Measurements from ENCODE around the gene PHACTR3. TPM values are rescaled to one million over a fixed set of nuclear protein-coding genes. Genes with fewer than 3 reads are reported as not detected.

The PHACTR3 gene
- total and polyA plus RNA-seq, 5 donors, result 2.8 to 14.5 (median 4.7) TPM

DNA sequence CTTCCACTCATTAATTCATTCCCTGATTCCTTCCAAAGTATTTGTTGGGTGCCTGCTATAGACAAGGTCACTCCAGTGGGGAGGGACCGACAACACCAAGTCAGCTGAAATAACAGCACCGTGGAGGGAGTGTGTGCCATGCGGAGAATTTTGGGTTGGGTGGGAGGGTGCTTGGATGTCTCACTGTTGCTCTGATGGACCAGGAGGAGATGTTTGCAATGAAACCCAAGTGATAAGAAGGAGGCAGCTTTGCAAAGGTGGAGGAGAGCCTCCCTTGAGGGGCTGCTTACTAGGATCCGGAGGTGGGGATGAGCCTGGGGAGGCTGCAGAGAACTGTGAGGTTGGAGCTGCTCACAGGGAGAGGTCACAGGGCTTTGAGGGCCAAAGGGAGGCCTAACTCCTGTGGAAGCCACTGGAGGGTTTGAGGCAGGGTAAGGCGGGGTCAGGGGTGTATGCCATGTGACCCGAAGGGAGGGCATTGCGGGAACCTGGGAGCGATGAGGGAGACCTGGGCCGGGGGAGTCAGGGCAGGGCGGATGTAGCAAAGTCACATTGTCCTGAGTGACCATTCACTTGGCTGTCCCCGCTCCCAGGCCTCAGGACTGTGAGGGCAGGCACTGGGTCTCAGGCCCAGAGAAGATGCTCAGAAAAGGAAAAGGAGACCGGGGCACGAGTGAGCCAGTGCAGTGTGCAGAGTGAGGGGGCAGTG, 124.5 kb downstream of the PHACTR3 start:
- ATAC-seq (no peak), DNase-seq (no peak)
- H3K4me1 ChIP-seq (ENCODE audit: control insufficient read depth, insufficient read depth, low read length), result no peaks in the 10 kb centered on the region
- H3K27me3 ChIP-seq (ENCODE audit: control insufficient read depth, insufficient read depth), result no peaks in the 10 kb centered on the region
- WGBS, result 93% methylated on average over 13 of the region's 13 CpGs
- intact Hi-C loops (cut with DNase I), result no loop called here
- H3K27ac ChIP-seq (ENCODE audit: low read length), result no peak overlapping the region
- H3K9me3 ChIP-seq (ENCODE audit: control insufficient read depth, low read length), result no peaks in the 10 kb centered on the region
- H3K4me3 ChIP-seq (ENCODE audit: low read length), result no peak overlapping the region

DNA sequence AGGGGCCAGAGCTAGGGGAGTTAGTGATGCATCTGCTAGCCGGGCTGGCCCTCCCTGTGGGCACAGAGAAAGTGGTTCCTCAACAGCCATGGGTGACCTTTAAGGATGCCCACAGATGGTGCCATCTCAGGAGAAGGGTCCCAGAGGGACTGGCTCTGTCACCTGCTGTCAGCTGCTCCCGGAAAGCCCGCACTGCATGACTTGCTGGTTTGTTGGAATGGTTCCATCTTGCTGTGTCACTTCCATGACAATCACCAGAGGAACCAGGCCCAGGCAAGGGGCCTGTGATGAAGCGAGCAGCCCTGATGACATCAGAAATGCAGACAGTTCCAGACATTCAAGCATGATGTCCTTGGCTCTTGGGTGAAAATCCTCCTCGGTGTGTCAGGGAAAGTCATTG, 125.2 kb downstream of the PHACTR3 start:
- Histone ChIP-seq H3K27ac (ENCODE audit: low read length) (no peak overlapping the region), H3K27me3 (ENCODE audit: control insufficient read depth, insufficient read depth) (no peaks in the 10 kb centered on the region), H3K9me3 (ENCODE audit: control insufficient read depth, low read length) (no peaks in the 10 kb centered on the region), H3K4me3 (ENCODE audit: low read length) (no peak overlapping the region), H3K4me1 (ENCODE audit: control insufficient read depth, insufficient read depth, low read length) (no peaks in the 10 kb centered on the region)
- WGBS, result 78% methylated on average over 5 of the region's 5 CpGs
- ATAC-seq (no peak), DNase-seq (no peak)
- intact Hi-C loops (cut with DNase I), result no loop called here

DNA sequence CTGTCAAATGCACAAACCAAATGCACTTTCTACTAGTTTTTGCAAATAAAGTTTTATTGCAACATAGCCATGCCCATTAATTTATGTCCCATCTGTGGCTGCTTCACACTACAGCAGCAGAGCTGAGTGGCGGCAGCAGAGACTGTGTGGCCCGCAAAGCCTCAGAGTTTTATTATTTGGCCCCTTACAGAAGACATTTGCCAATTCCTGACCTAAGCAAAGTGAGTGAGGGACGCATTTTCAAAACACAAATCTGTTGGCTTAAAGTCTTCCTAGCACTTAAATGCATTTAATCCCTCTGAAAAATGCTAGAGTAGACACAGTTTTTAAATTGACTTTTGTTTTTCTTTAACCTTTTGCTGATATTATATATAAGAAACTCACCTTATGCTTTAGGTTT, 126.4 kb downstream of the PHACTR3 start:
- Histone ChIP-seq H3K4me1 (ENCODE audit: control insufficient read depth, insufficient read depth, low read length) (no peaks in the 10 kb centered on the region), H3K27ac (ENCODE audit: low read length) (no peak overlapping the region), H3K27me3 (ENCODE audit: control insufficient read depth, insufficient read depth) (no peaks in the 10 kb centered on the region), H3K4me3 (ENCODE audit: low read length) (no peak overlapping the region), H3K9me3 (ENCODE audit: control insufficient read depth, low read length) (no peaks in the 10 kb centered on the region)
- WGBS, result 85% methylated on average over 3 of the region's 3 CpGs
- DNase-seq, result no peak
- intact Hi-C loops (cut with DNase I), result no loop called here
- no peak for ATAC-seq

DNA sequence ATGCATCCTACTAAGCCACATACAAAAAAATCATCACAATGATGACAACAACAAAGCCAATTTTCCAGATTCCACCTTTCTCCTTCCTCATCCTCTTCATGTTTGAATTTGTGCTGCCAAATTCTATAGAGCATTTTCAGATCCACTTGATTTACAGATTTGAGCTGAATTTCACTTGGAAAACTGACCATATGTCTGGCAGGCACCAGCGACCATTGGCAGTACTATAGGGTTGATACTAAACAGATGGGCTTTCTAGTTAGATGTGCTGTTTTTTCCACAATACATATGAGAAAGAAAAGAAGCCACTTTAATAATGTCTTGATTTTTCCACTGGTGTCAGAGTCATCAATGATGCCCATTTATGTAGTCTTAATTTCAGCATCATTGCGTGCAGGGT, 127.0 kb downstream of the PHACTR3 start:
- intact Hi-C loops (cut with DNase I), result no loop called here
- H3K27me3 ChIP-seq (ENCODE audit: control insufficient read depth, insufficient read depth), result no peaks in the 10 kb centered on the region

DNA sequence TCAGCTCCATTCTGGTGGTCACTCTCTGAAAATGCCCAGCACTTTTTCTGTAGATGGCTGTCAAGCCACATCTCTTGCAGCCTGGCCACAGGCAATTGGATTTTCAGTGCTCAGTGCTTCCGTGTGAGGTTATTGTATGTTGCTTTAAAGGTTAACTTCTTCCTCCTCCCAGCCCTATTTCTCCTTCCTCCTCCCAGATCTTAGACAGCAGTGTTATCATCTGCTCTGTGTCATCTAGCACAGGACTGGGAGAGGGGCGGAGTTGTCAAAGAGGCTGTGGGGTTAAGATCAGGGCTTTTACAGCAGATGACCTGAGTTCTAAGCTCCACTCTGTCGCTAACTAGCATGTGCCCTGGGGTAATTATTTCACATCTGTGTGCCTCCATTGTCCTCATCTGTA, 129.0 kb downstream of the PHACTR3 start:
- H3K27me3 ChIP-seq (ENCODE audit: control insufficient read depth, insufficient read depth), result no peaks in the 10 kb centered on the region
- intact Hi-C loops (cut with DNase I), result no loop called here
- 52% methylated on average over 3 of the region's 3 CpGs for WGBS
- ATAC-seq (no peak), DNase-seq (no peak)
- no peak overlapping the region for H3K4me3 ChIP-seq (ENCODE audit: low read length)
- no peak overlapping the region for H3K27ac ChIP-seq (ENCODE audit: low read length)
- H3K4me1 ChIP-seq (ENCODE audit: control insufficient read depth, insufficient read depth, low read length), result no peaks in the 10 kb centered on the region
- H3K9me3 ChIP-seq (ENCODE audit: control insufficient read depth, low read length), result no peaks in the 10 kb centered on the region

More for the DNA sequence above, 127.0 kb downstream of the PHACTR3 start:
- DNase-seq, result no peak
- H3K4me3 ChIP-seq (ENCODE audit: low read length), result no peak overlapping the region
- no peak for ATAC-seq
- H3K4me1 ChIP-seq (ENCODE audit: control insufficient read depth, insufficient read depth, low read length), result no peaks in the 10 kb centered on the region
- WGBS, result 70% methylated on average over 2 of the region's 2 CpGs
- no peak overlapping the region for H3K27ac ChIP-seq (ENCODE audit: low read length)
- no peaks in the 10 kb centered on the region for H3K9me3 ChIP-seq (ENCODE audit: control insufficient read depth, low read length)

DNA sequence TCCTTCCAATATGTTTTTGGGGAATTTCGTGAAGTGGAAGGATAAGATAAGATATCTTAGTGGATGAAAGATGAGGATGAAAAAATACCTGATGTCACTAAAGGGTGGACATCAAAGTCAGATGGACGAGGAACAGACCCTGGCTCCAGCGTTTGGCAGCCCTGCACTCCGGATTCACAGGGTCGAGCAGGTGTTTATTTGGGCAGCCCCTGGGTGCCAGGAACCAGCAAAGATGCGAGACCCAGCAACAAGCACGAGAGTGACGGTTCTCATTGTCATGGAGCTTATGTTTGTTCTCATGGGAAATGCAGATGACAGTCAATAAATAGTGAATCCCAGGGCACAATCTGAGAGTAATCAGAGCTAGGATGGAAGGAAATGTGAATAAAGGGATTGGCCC, 131.1 kb downstream of the PHACTR3 start:
- Histone ChIP-seq H3K4me1 (ENCODE audit: control insufficient read depth, insufficient read depth, low read length) (no peaks in the 10 kb centered on the region), H3K9me3 (ENCODE audit: control insufficient read depth, low read length) (no peaks in the 10 kb centered on the region), H3K4me3 (ENCODE audit: low read length) (no peak overlapping the region), H3K27me3 (ENCODE audit: control insufficient read depth, insufficient read depth) (no peaks in the 10 kb centered on the region), H3K27ac (ENCODE audit: low read length) (no peak overlapping the region)
- WGBS, result 49% methylated on average over 8 of the region's 8 CpGs
- DNase-seq, result no peak
- no peak for ATAC-seq
- intact Hi-C loops (cut with DNase I), result no loop called here

DNA sequence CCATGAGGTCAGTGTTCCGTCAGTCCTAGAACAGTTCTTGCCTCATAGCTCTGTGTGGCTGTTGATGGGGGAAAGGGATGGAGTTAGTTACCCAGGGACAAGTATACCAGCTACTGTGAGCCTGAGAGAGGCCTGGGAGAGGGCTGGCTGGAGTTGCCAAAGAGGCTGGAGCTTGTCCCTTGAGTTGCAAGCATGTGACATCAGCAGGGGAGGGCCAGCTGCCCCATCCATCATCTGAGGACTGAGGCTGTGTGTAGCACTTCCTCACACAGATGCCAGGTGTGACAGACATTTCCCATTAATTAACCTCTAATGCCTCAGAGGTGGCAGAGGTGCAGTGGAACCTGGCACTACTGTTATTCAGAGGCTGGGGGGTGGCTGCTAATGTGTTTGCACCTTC, 131.6 kb downstream of the PHACTR3 start:
- Histone ChIP-seq H3K9me3 (ENCODE audit: control insufficient read depth, low read length) (no peaks in the 10 kb centered on the region), H3K27ac (ENCODE audit: low read length) (no peak overlapping the region), H3K4me1 (ENCODE audit: control insufficient read depth, insufficient read depth, low read length) (no peaks in the 10 kb centered on the region), H3K27me3 (ENCODE audit: control insufficient read depth, insufficient read depth) (no peaks in the 10 kb centered on the region), H3K4me3 (ENCODE audit: low read length) (no peak overlapping the region)
- ATAC-seq (peak in 1 of 2 donors; percentile 23), DNase-seq (no peak)
- whole genome bisulfite sequencing, result 65% methylated on average over 1 of the region's 1 CpG
- intact Hi-C loops (cut with DNase I), result no loop called here

DNA sequence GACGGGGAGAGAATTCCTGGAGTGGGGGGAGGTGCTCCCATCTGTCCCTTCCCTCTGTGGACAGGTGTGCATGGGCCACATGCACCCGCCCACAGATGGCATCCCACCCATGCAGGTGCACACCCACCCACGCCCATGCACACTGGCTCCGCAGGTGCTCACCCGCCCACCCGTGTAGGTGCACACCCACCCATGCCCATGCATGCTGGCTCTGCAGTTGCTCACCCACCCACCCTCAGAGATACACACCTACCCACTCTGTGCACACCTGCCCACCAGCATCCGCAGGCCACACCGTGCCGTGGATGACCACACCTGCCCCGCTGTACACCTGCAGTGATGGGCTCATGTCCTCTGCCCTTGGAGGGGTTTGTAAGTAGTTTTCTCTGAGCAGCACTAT, 132.0 kb downstream of the PHACTR3 start:
- Histone ChIP-seq H3K4me3 (ENCODE audit: low read length) (no peak overlapping the region), H3K27me3 (ENCODE audit: control insufficient read depth, insufficient read depth) (no peaks in the 10 kb centered on the region), H3K27ac (ENCODE audit: low read length) (no peak overlapping the region), H3K4me1 (ENCODE audit: control insufficient read depth, insufficient read depth, low read length) (no peaks in the 10 kb centered on the region), H3K9me3 (ENCODE audit: control insufficient read depth, low read length) (no peaks in the 10 kb centered on the region)
- intact Hi-C loops (cut with DNase I), result no loop called here
- ATAC-seq, result no peak
- WGBS, result 87% methylated on average over 10 of the region's 10 CpGs
- no peak for DNase-seq

DNA sequence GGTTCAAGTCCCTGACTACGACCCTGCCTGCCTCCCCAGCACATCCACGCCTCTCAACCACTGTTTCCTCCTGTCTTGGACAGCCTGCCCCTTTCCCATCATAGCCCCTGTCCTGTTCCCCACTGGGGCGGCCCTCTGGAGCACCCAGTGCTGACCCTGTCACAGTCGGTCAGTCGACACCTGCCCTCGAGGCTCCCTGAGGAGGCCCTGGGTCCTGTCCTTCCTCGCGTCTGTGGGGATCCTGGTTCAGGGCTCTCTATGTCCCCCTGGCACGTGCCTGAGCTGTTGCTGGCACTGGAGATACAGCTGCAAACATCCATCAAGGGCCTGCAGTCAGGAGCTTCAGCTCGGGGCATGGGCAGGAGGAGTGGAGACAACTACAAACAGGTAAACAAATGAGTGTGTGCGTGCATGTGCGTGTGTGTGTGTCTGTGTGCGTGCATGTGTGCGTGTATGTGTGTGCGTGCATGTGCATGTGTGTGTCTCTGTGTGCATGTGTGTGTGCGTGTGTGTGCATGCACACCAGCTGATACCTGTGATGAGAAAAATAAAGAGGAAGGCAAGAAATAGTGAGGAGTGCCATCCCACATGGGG, 132.8 kb downstream of the PHACTR3 start:
- H3K4me1 ChIP-seq (ENCODE audit: control insufficient read depth, insufficient read depth, low read length), result no peaks in the 10 kb centered on the region
- no peak overlapping the region for H3K4me3 ChIP-seq (ENCODE audit: low read length)
- H3K27ac ChIP-seq (ENCODE audit: low read length), result no peak overlapping the region
- 70% methylated on average over 16 of the region's 16 CpGs for WGBS
- ATAC-seq, result no peak
- H3K27me3 ChIP-seq (ENCODE audit: control insufficient read depth, insufficient read depth), result no peaks in the 10 kb centered on the region
- no peak for DNase-seq
- no peaks in the 10 kb centered on the region for H3K9me3 ChIP-seq (ENCODE audit: control insufficient read depth, low read length)
- intact Hi-C loops (cut with DNase I), result no loop called here

DNA sequence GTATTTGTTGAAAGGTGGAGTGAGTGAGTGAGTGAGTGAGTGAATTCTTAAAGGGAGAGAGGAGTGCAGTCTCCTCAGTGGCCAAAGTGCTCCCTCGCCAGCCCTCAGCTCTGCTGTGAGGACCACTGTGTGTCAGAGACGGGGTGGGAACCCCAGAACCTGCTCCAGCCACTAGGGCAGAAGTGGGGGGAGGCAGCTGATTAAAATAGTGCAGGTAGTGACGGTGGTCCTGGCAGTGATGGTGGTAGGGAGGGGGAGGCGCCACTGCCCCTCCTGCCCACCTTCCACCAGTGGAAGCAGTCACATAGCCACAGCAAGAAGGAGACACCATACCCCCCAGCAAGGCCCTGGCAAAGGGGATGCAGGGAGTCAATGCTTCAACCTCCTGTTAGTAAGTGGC, 133.5 kb downstream of the PHACTR3 start:
- no peaks in the 10 kb centered on the region for H3K9me3 ChIP-seq (ENCODE audit: control insufficient read depth, low read length)
- ATAC-seq, result no peak
- WGBS, result 70% methylated on average over 4 of the region's 4 CpGs
- no peak for DNase-seq
- no peak overlapping the region for H3K27ac ChIP-seq (ENCODE audit: low read length)
- intact Hi-C loops (cut with DNase I), result no loop called here
- H3K4me1 ChIP-seq (ENCODE audit: control insufficient read depth, insufficient read depth, low read length), result no peaks in the 10 kb centered on the region
- H3K4me3 ChIP-seq (ENCODE audit: low read length), result no peak overlapping the region
- H3K27me3 ChIP-seq (ENCODE audit: control insufficient read depth, insufficient read depth), result no peaks in the 10 kb centered on the region

DNA sequence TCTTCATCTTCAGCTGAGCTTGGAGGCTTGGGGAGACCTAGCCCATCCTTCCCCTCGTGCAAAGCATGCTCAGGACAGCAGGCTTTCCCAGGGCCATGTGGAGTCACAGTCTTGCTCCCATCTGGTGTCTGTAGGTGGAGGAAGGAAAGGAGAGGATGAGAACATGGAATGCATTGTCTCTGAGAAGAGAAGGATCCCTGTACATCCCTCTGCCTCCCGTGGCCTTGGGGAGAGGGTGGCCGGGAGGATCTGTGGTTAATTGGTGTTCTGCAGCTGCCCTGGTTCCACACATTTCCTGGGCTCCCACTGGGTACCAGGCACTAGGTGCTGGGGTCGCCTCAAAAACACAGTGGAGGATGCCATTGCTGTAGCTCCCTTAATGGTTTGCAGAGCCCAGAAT, 134.5 kb downstream of the PHACTR3 start:
- intact Hi-C loops (cut with DNase I), result no loop called here
- no peak for DNase-seq
- no peaks in the 10 kb centered on the region for H3K4me1 ChIP-seq (ENCODE audit: control insufficient read depth, insufficient read depth, low read length)
- 57% methylated on average over 4 of the region's 4 CpGs for WGBS
- no peaks in the 10 kb centered on the region for H3K9me3 ChIP-seq (ENCODE audit: control insufficient read depth, low read length)
- no peak overlapping the region for H3K27ac ChIP-seq (ENCODE audit: low read length)
- H3K27me3 ChIP-seq (ENCODE audit: control insufficient read depth, insufficient read depth), result no peaks in the 10 kb centered on the region
- no peak overlapping the region for H3K4me3 ChIP-seq (ENCODE audit: low read length)
- ATAC-seq, result no peak

DNA sequence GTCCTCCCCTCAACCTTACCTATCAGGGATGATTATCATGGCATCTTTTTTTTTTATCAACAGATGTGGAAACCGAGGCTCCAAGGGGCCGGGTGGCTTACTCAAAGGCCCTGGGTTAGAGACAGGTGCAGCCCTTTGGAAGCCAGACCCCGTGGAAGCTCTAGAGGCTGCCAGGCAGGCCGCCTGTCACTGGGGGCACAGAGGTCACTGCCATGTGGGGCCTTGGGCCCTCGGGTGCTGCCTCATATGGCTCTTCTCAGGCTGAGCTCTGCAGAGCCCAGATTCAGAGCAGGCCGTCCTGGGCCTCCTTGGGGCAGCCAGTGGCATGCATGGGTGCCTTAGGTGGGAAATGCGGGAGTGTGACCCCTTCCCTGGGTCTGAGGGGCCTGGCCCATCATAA, 136.3 kb downstream of the PHACTR3 start:
- Histone ChIP-seq H3K9me3 (ENCODE audit: control insufficient read depth, low read length) (no peaks in the 10 kb centered on the region), H3K4me3 (ENCODE audit: low read length) (no peak overlapping the region), H3K4me1 (ENCODE audit: control insufficient read depth, insufficient read depth, low read length) (no peaks in the 10 kb centered on the region), H3K27ac (ENCODE audit: low read length) (no peak overlapping the region), H3K27me3 (ENCODE audit: control insufficient read depth, insufficient read depth) (no peaks in the 10 kb centered on the region)
- ATAC-seq, result no peak
- no peak for DNase-seq
- WGBS, result 80% methylated on average over 7 of the region's 7 CpGs
- intact Hi-C loops (cut with DNase I), result no loop called here

Measured in right cardiac atrium (tissue), 5 donors.